Mesenteric fat pad (tissue), 1 donor: ENCODE measurements around the gene PGA3. TPM values are rescaled to one million over a fixed set of nuclear protein-coding genes. Genes with fewer than 3 reads are reported as not detected.
"Not testable (repeated sequence)": the region's sequence is repeated elsewhere in the genome, so short reads cannot be mapped to it uniquely, and the experiment has no call there.

Experiments
- DNase-seq: peaks from one replicate; pipeline ENCODE4 v3.0.0-alpha.2; 2020; ENCODE audit warnings: low spot score
- total RNA-seq: library from RNA; stranded (reverse); fragmentation: NEBNext Ultra II Directional; extraction: Animal tissue kit (Norgen Biotek cat#: 25700); gene quantifications from one replicate; pipeline ENCODE4 v1.2.1, GENCODE V29; 2021
- donor health status: DM: yes; HTN: yes; CAD: no.

PGA3 gene
- total RNA-seq, 1 donor from 2014 or later = 47.2 TPM

- DNase-seq = not testable (repeated sequence)
These were observed 44.8 kb downstream of the PGA3 start for GRCh38 chr11:61248071-61248470.

- not testable (repeated sequence) for DNase-seq
These were observed 45.9 kb downstream of the PGA3 start for GRCh38 chr11:61249201-61249600.

GRCh38 chr11:61250796-61251765, 47.8 kb downstream of the PGA3 start:
- not testable (repeated sequence) for DNase-seq

- DNase-seq = not testable (repeated sequence)
These were observed 49.0 kb downstream of the PGA3 start for GRCh38 chr11:61252332-61252731.

GRCh38 chr11:61254403-61255025, 51.2 kb downstream of the PGA3 start:
- no peak for DNase-seq

- no peak for DNase-seq
These were observed 53.6 kb downstream of the PGA3 start for GRCh38 chr11:61256710-61257482.

GRCh38 chr11:61258546-61258945, 55.2 kb downstream of the PGA3 start:
- no peak for DNase-seq

- no peak for DNase-seq
These were observed 56.0 kb downstream of the PGA3 start for GRCh38 chr11:61259363-61259762.

Other genes starting within 250 kb of the PGA3 start
- 0.87 TPM for gene CD6, start 231.8 kb upstream of the PGA3 start, total RNA-seq
- 0.26 TPM for gene CD5, start 101.0 kb upstream of the PGA3 start, total RNA-seq
- 21.5 TPM for gene VPS37C, start 42.1 kb upstream of the PGA3 start, total RNA-seq
- 20.6 TPM for gene PGA4, start 18.8 kb downstream of the PGA3 start, total RNA-seq
- gene PGA5, start 37.7 kb downstream of the PGA3 start, total RNA-seq = 2.6 TPM
- gene VWCE, start 91.8 kb downstream of the PGA3 start, total RNA-seq = 7.7 TPM
- 195 TPM for gene DDB1, start 129.6 kb downstream of the PGA3 start, total RNA-seq
- gene TKFC, start 129.7 kb downstream of the PGA3 start, total RNA-seq = 21.2 TPM
- 34.4 TPM for gene CYB561A3, start 158.4 kb downstream of the PGA3 start, total RNA-seq
- gene TMEM138, start 158.9 kb downstream of the PGA3 start, total RNA-seq = 68.2 TPM
- gene TMEM216, start 189.1 kb downstream of the PGA3 start, total RNA-seq = 9.9 TPM
- 73.0 TPM for gene CPSF7, start 226.5 kb downstream of the PGA3 start, total RNA-seq
- 40.2 TPM for gene SDHAF2, start 226.6 kb downstream of the PGA3 start, total RNA-seq